ENCODE data around the gene UTY. TPM values are rescaled to one million over a fixed set of nuclear protein-coding genes. Genes with fewer than 3 reads are reported as not detected.
A peak's percentile ranks its signal among the peaks of the same experiment; 100 is the strongest.

The UTY gene
- total RNA-seq, 2 experiments from 2014 or later, result 12.7 to 16.1 TPM

DNA sequence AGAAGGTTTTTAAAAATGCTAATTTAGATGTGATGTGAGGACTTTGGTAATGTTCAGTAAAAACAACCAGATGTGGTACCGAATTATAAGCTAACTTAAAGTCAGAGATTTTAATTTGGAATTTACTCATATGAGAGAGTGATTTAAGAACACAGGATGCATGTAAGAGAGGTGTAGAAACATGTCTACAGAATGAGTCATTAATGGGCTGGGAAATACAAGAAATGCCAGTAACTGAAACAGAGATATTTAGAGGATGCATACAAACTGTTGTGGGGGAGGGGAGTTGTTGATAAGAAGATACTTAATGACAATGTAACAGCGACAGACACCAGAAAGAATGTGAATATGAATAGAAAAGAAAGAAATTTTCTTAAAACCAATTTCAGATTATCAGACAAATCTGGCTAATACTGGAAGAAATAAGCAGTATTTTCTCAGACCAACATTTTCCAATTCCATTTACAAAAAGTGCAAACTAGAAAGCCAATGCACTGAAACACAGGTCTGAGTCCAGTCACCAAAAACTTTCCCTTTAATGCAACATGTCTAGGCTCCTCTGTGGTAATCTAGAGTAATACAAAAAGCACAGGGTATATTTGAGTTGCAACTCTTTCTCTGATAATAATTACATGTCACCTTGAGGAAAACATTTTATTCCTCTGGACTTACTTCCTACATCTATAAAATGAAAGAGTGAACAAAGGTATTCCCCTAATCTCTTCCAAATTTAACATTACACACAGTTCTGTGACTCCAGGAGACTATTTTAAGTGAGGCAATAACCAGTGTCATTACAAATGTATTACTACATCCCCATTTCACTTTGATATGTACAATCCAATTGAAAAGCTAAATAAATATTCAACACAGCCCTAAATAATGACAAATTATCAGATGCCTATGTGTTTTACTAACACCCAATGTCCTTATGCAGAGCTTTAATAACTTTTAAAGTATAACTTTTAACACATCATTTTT, 117.9 kb downstream of the UTY start:
- Mint-ChIP-seq H3K27ac (peak overlapping the region; percentile 51), H3K4me1 (peaks cover 14% of the 10 kb centered on the region)
- no peak for DNase-seq

DNA sequence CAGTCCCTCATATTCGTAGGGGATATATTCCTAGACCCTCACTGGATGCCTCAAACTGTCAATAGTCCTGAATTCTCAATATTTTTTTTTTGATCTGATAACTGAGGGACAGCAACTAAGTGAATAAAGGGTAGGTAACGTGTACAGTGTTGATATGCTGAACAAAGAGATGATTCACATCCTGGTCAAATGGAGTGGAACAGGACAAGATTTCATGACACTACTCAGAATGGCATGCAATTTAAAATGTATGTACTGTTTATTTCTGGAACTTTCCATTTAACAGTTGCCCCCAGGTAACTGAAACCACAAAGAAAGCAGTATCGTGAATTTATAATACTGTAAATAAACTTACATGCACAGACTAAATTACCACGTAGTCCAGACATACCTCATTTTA, 128.4 kb downstream of the UTY start:
- H3K9me3 Mint-ChIP-seq, result no peaks in the 10 kb centered on the region
- H3K36me3 Mint-ChIP-seq, result peaks cover 27% of the 10 kb centered on the region
- H3K4me1 Mint-ChIP-seq, result peaks cover 8% of the 10 kb centered on the region
- no peak overlapping the region for H3K4me3 Mint-ChIP-seq
- H3K27ac Mint-ChIP-seq, result no peak overlapping the region
- no peaks in the 10 kb centered on the region for H3K27me3 Mint-ChIP-seq
- no peak for DNase-seq

More for the DNA sequence above, 117.9 kb downstream of the UTY start:
- Mint-ChIP-seq H3K9me3 (no peaks in the 10 kb centered on the region), H3K36me3 (peaks cover 4% of the 10 kb centered on the region), H3K4me3 (no peak overlapping the region), H3K27me3 (no peaks in the 10 kb centered on the region)

DNA sequence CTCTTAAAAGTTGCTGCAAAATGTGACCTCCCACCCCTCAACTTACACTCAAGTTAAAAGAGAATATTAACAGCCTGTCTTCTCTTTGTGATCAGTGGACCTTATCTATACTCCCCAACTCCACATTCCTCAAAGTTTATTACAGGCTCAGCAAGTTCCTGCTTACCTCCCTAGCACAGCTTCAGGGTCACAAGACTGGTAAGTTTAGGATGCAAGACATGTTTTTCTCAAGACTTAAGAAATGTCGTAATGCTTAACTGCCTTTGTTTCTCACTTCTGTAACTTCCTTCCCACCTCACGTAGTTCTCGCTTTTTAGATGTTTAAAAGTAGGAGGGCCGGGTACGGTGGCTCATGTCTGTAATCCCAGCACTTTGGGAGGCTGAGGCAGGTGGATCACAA, 132.7 kb downstream of the UTY start:
- peaks cover 10% of the 10 kb centered on the region for H3K4me1 Mint-ChIP-seq
- H3K9me3 Mint-ChIP-seq, result no peaks in the 10 kb centered on the region
- peaks cover 26% of the 10 kb centered on the region for H3K36me3 Mint-ChIP-seq

DNA sequence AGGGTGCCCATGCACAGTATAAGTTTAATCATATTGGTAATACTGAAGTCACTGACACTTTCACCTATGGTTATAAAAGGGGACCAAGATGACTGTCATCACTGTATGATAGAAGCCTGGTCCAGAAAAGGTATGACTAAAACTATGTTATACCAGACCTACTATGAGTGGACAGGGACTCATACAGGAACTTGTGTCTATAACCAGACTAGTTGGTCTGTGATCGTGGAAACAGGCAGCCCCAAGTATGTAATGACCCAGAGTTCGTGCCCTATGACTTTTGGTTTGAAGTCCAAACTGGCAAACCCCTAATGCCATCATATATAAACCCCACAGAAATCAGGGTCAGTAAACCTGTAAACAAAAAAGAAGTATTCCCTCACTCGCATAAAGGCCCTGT, 134.3 kb downstream of the UTY start:
- Mint-ChIP-seq H3K4me3 (no peak overlapping the region), H3K9me3 (no peaks in the 10 kb centered on the region), H3K36me3 (peaks cover 17% of the 10 kb centered on the region), H3K27me3 (no peaks in the 10 kb centered on the region), H3K4me1 (peaks cover 10% of the 10 kb centered on the region), H3K27ac (no peak overlapping the region)
- no peak for DNase-seq

More for the DNA sequence above, 132.7 kb downstream of the UTY start:
- DNase-seq, result no peak
- no peak overlapping the region for H3K27ac Mint-ChIP-seq
- H3K27me3 Mint-ChIP-seq, result no peaks in the 10 kb centered on the region
- H3K4me3 Mint-ChIP-seq, result no peak overlapping the region

DNA sequence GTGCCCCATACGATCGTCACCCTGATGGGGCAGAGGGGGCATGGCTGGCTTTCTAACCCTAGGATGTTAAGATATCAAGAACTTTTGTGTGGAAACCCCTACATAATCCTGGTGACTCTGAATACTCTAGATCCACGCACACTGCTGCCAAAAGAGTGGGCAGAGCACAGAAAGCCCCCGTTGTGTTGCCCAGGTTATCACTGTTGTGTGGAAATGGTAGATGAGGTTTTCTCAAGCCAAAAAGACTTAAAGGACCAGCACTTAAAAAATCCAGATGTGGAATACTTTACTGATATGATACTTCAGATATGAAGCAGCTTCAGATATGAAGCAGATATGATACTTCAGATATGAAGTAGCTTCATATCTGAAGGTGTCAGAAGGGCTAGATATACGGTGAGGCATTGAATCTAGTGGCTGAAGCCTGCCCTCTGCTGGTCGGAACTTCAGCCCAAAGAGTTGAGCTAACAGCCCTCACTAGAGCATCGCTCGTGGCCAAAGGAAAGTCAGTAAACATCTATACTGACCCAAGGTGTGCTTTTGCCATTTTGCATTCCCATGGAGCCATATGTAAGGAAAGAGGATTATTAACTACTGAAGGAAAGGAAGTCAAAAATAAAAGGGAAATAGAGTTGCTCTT, 136.4 kb downstream of the UTY start:
- Mint-ChIP-seq H3K27me3 (no peaks in the 10 kb centered on the region), H3K4me1 (peaks cover 3% of the 10 kb centered on the region), H3K4me3 (no peak overlapping the region), H3K9me3 (no peaks in the 10 kb centered on the region), H3K36me3 (peaks cover 18% of the 10 kb centered on the region), H3K27ac (peak overlapping the region; percentile 42)
- peak; percentile 29 for DNase-seq

GRCh38 chrY:13339939-13340338, 139.9 kb downstream of the UTY start:
- no peaks in the 10 kb centered on the region for H3K27me3 Mint-ChIP-seq
- DNase-seq, result no peak
- peaks cover 3% of the 10 kb centered on the region for H3K4me1 Mint-ChIP-seq
- H3K4me3 Mint-ChIP-seq, result no peak overlapping the region
- peaks cover 22% of the 10 kb centered on the region for H3K36me3 Mint-ChIP-seq
- peak overlapping the region; percentile 48 for H3K27ac Mint-ChIP-seq
- H3K9me3 Mint-ChIP-seq, result no peaks in the 10 kb centered on the region

- Mint-ChIP-seq H3K4me1 (peaks cover 3% of the 10 kb centered on the region), H3K27ac (no peak overlapping the region), H3K27me3 (no peaks in the 10 kb centered on the region)
These were observed 140.5 kb downstream of the UTY start for GRCh38 chrY:13339381-13339780.

DNA sequence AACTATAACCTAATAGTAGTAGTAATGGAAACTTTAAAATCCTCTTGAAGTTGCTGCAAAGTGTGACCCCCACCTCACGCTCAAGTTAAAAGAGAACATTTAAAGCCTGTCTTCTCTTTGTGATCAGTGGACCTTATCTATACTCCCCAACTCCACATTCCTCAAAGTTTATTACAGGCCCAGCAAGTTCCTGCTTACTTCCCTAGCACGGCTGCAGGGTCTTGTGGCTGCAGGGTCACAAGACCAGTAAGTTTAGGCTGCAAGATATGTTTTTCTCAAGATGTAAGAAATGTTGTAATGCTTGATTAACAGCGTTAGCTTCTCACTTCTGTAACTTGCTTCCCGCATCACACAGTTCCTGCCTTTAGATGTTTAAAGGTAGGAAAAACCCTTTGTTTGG, 141.1 kb downstream of the UTY start:
- no peak overlapping the region for H3K4me3 Mint-ChIP-seq
- peaks cover 3% of the 10 kb centered on the region for H3K4me1 Mint-ChIP-seq

More at GRCh38 chrY:13339381-13339780, 140.5 kb downstream of the UTY start:
- DNase-seq, result no peak
- peaks cover 28% of the 10 kb centered on the region for H3K36me3 Mint-ChIP-seq
- no peaks in the 10 kb centered on the region for H3K9me3 Mint-ChIP-seq
- no peak overlapping the region for H3K4me3 Mint-ChIP-seq

GRCh38 chrY:13337934-13338333, 141.9 kb downstream of the UTY start:
- no peak for DNase-seq
- H3K9me3 Mint-ChIP-seq, result no peaks in the 10 kb centered on the region
- H3K27ac Mint-ChIP-seq, result no peak overlapping the region
- no peaks in the 10 kb centered on the region for H3K27me3 Mint-ChIP-seq
- H3K4me3 Mint-ChIP-seq, result no peak overlapping the region
- H3K36me3 Mint-ChIP-seq, result peaks cover 35% of the 10 kb centered on the region
- H3K4me1 Mint-ChIP-seq, result peaks cover 4% of the 10 kb centered on the region

More for the DNA sequence above, 141.1 kb downstream of the UTY start:
- H3K27me3 Mint-ChIP-seq, result no peaks in the 10 kb centered on the region
- H3K27ac Mint-ChIP-seq, result no peak overlapping the region
- peaks cover 31% of the 10 kb centered on the region for H3K36me3 Mint-ChIP-seq
- no peaks in the 10 kb centered on the region for H3K9me3 Mint-ChIP-seq
- no peak for DNase-seq

- Mint-ChIP-seq H3K36me3 (peaks cover 50% of the 10 kb centered on the region), H3K4me3 (no peak overlapping the region), H3K27me3 (no peaks in the 10 kb centered on the region), H3K9me3 (no peaks in the 10 kb centered on the region), H3K27ac (no peak overlapping the region), H3K4me1 (peaks cover 19% of the 10 kb centered on the region)
- no peak for DNase-seq
These were observed 146.0 kb downstream of the UTY start for GRCh38 chrY:13333791-13334190.

GRCh38 chrY:13330651-13331050, 149.2 kb downstream of the UTY start:
- no peak overlapping the region for H3K27ac Mint-ChIP-seq
- no peaks in the 10 kb centered on the region for H3K9me3 Mint-ChIP-seq
- no peaks in the 10 kb centered on the region for H3K27me3 Mint-ChIP-seq

GRCh38 chrY:13312966-13313365, 166.9 kb downstream of the UTY start:
- H3K27ac Mint-ChIP-seq, result no peak overlapping the region
- DNase-seq, result no peak
- no peaks in the 10 kb centered on the region for H3K4me1 Mint-ChIP-seq
- H3K4me3 Mint-ChIP-seq, result no peak overlapping the region
- H3K36me3 Mint-ChIP-seq, result peaks cover 43% of the 10 kb centered on the region
- no peaks in the 10 kb centered on the region for H3K27me3 Mint-ChIP-seq
- peaks cover 5% of the 10 kb centered on the region for H3K9me3 Mint-ChIP-seq

More at GRCh38 chrY:13330651-13331050, 149.2 kb downstream of the UTY start:
- no peak overlapping the region for H3K4me3 Mint-ChIP-seq
- H3K36me3 Mint-ChIP-seq, result peaks cover 54% of the 10 kb centered on the region
- no peak for DNase-seq
- H3K4me1 Mint-ChIP-seq, result peaks cover 19% of the 10 kb centered on the region

GRCh38 chrY:13307959-13308358, 171.9 kb downstream of the UTY start:
- peaks cover 5% of the 10 kb centered on the region for H3K9me3 Mint-ChIP-seq
- no peak for DNase-seq
- H3K36me3 Mint-ChIP-seq, result peaks cover 36% of the 10 kb centered on the region
- H3K4me1 Mint-ChIP-seq, result peaks cover 15% of the 10 kb centered on the region
- H3K4me3 Mint-ChIP-seq, result no peak overlapping the region
- no peaks in the 10 kb centered on the region for H3K27me3 Mint-ChIP-seq
- no peak overlapping the region for H3K27ac Mint-ChIP-seq

DNA sequence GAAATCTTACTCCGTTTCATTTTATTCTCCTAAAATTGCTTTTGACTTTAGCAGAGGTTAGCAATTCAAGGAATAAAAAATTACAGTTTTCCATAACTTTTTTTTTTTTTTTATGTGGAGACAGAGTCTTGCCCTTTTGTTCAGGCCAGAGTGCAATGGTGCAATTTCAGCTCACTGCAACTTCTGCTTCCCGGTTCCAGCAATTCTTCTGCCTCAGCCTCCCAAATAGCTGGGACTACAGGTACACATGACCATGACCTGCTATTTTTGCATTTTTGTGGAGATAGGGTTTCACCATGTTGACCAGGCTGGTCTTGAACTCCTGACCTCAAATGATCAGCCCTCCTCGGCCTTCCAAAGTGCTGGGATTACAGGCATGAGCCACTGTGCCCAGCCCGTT, 179.0 kb downstream of the UTY start:
- no peak overlapping the region for H3K4me3 Mint-ChIP-seq
- H3K27ac Mint-ChIP-seq, result no peak overlapping the region
- DNase-seq, result no peak
- H3K27me3 Mint-ChIP-seq, result no peaks in the 10 kb centered on the region
- peaks cover 15% of the 10 kb centered on the region for H3K36me3 Mint-ChIP-seq
- H3K9me3 Mint-ChIP-seq, result no peaks in the 10 kb centered on the region
- peaks cover 15% of the 10 kb centered on the region for H3K4me1 Mint-ChIP-seq

- Mint-ChIP-seq H3K4me3 (no peak overlapping the region), H3K27ac (no peak overlapping the region), H3K27me3 (no peaks in the 10 kb centered on the region), H3K36me3 (peaks cover 16% of the 10 kb centered on the region), H3K9me3 (no peaks in the 10 kb centered on the region), H3K4me1 (peaks cover 11% of the 10 kb centered on the region)
- DNase-seq, result no peak
These were observed 180.4 kb downstream of the UTY start for GRCh38 chrY:13299411-13299810.
